ENCODE measurements around the gene MAPRE2. TPM values are rescaled to one million over a fixed set of nuclear protein-coding genes. Genes with fewer than 3 reads are reported as not detected.

MAPRE2 gene
- total RNA-seq, 1 donor from 2014 or later, result 17.1 TPM

DNA sequence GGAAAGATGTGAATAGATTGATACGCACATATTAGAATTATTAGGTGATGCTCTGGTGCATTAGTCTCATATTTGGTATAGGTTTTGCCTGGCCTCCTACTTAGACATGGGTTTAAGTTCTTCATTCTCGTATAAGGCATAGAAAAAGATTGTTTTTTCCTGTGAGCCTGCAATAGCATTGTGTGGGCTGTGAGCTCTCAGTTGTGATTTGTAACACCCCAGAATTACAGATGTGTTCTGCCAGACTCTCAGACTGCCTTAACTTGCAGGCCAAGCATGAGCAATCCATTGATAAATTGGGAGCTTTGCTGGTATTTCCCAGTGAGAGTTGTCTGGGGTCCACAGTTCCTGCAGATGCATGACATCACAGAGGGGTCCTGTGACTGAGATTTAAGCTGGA lies 95.7 kb downstream of the MAPRE2 start:
- no peak overlapping the region for H3K27ac Mint-ChIP-seq
- H3K27me3 Mint-ChIP-seq (ENCODE audit: low read depth), result no peaks in the 10 kb centered on the region
- DNase-seq (ENCODE audit: low spot score in 2 of 2, unreplicated experiment in 2 of 2), result no peak
- H3K9me3 Mint-ChIP-seq, result no peaks in the 10 kb centered on the region
- H3K36me3 Mint-ChIP-seq, result peaks cover 11% of the 10 kb centered on the region
- no peak overlapping the region for H3K4me3 Mint-ChIP-seq
- TF ChIP-seq, protein P1, sequence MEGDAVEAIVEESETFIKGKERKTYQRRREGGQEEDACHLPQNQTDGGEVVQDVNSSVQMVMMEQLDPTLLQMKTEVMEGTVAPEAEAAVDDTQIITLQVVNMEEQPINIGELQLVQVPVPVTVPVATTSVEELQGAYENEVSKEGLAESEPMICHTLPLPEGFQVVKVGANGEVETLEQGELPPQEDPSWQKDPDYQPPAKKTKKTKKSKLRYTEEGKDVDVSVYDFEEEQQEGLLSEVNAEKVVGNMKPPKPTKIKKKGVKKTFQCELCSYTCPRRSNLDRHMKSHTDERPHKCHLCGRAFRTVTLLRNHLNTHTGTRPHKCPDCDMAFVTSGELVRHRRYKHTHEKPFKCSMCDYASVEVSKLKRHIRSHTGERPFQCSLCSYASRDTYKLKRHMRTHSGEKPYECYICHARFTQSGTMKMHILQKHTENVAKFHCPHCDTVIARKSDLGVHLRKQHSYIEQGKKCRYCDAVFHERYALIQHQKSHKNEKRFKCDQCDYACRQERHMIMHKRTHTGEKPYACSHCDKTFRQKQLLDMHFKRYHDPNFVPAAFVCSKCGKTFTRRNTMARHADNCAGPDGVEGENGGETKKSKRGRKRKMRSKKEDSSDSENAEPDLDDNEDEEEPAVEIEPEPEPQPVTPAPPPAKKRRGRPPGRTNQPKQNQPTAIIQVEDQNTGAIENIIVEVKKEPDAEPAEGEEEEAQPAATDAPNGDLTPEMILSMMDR (IDR thresholded peaks at IDR 0.05; ENCODE audit: unreplicated experiment), result no peak
- no peaks in the 10 kb centered on the region for H3K4me1 Mint-ChIP-seq

DNA sequence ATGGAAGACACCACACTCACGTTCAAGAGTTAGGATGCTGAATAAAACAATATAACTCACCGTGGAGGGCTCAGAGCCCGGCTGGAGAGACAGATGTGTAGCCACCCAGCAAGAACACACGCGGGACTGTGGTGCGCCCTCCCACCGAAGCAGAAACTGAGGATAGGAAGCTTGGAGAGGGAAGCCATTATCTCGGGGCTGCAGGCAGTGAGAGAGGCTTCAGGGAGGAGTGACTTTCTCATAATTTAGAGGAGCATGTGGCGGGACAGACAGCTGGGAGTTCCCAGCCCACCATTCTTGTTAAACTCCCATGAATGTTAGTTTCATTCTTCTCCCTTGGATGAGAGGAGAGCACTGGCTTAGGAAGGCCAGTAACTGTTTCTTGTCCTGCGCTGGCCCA lies 96.4 kb downstream of the MAPRE2 start:
- Mint-ChIP-seq H3K36me3 (peaks cover 10% of the 10 kb centered on the region), H3K27me3 (ENCODE audit: low read depth) (no peaks in the 10 kb centered on the region), H3K4me3 (no peak overlapping the region), H3K27ac (no peak overlapping the region), H3K9me3 (no peaks in the 10 kb centered on the region), H3K4me1 (no peaks in the 10 kb centered on the region)
- no peak for DNase-seq (ENCODE audit: low spot score in 2 of 2, unreplicated experiment in 2 of 2)
- TF ChIP-seq, protein P1 (IDR thresholded peaks at IDR 0.05; ENCODE audit: unreplicated experiment), result no peak

DNA sequence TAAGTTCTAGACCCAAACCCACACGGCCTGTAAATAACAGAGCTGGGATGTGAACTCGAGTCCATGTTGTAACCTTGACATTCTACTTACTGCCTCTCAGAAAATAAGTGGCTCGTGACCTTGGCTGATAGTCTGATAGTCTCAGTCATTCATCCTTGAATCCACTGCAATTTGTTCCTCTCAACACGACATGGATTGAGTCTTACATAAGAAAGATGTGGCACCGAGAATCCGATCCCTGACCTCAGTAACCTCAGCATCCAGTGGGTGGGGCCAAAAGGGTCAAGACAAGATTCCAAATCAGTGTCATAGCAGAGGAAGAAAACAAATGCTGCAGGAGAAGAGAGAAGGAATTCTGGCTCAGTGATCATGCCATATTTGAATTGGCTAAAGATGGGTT lies 97.6 kb downstream of the MAPRE2 start:
- H3K27ac Mint-ChIP-seq, result no peak overlapping the region
- no peaks in the 10 kb centered on the region for H3K4me1 Mint-ChIP-seq
- TF ChIP-seq, protein P1 (IDR thresholded peaks at IDR 0.05; ENCODE audit: unreplicated experiment), result no peak

DNA sequence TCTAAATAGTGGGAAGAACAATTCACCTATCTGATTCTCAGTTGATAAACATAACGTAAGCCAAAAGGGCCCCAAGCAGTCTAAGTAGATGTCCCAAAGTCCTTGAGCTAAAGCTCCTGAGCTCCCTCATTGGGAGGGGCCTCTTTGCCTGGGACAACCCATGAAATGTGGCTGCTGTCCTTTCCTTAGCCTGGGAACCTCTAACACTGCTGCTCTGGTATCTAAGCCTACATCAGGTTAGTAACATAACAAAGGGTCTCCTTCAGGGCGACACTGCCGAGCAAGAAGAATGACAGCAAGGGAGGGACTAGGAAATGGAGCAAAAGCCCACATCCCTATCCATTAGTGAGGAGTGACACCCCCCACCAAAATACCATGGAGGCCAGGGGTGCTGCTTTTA lies 98.3 kb downstream of the MAPRE2 start:
- TF ChIP-seq, protein P1 (IDR thresholded peaks at IDR 0.05; ENCODE audit: unreplicated experiment), result no peak
- no peak overlapping the region for H3K4me3 Mint-ChIP-seq
- H3K27me3 Mint-ChIP-seq (ENCODE audit: low read depth), result no peaks in the 10 kb centered on the region
- DNase-seq (ENCODE audit: low spot score in 2 of 2, unreplicated experiment in 2 of 2), result no peak
- no peak overlapping the region for H3K27ac Mint-ChIP-seq
- H3K4me1 Mint-ChIP-seq, result no peaks in the 10 kb centered on the region
- no peaks in the 10 kb centered on the region for H3K9me3 Mint-ChIP-seq
- H3K36me3 Mint-ChIP-seq, result peaks cover 6% of the 10 kb centered on the region

More for the DNA sequence above, 97.6 kb downstream of the MAPRE2 start:
- H3K36me3 Mint-ChIP-seq, result peaks cover 7% of the 10 kb centered on the region
- H3K4me3 Mint-ChIP-seq, result no peak overlapping the region
- DNase-seq (ENCODE audit: low spot score in 2 of 2, unreplicated experiment in 2 of 2), result no peak
- H3K27me3 Mint-ChIP-seq (ENCODE audit: low read depth), result no peaks in the 10 kb centered on the region
- no peaks in the 10 kb centered on the region for H3K9me3 Mint-ChIP-seq

DNA sequence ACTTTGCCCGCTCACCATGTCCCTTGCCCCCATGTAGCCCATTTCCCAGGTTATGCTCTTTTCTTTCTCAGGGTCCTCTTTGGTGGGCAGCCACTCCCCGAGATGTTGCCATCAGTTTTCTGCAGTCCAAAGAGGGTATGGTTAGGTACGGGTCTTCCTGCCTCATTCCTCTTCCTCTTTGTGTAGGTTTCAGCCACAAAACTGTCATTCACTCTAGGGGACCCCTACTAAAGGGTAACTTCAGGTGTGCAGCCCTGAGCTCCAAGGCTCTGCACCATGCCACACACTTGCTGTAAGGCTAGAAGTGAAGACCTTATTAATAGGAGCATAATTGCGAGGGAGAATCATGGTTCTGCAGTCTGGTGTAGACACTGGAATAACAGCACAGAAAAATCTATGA lies 99.9 kb downstream of the MAPRE2 start:
- H3K36me3 Mint-ChIP-seq, result peaks cover 6% of the 10 kb centered on the region
- H3K4me1 Mint-ChIP-seq, result no peaks in the 10 kb centered on the region
- DNase-seq (ENCODE audit: low spot score in 2 of 2, unreplicated experiment in 2 of 2), result no peak
- no peak overlapping the region for H3K27ac Mint-ChIP-seq
- TF ChIP-seq, protein P1 (IDR thresholded peaks at IDR 0.05; ENCODE audit: unreplicated experiment), result no peak
- H3K27me3 Mint-ChIP-seq (ENCODE audit: low read depth), result no peaks in the 10 kb centered on the region
- no peak overlapping the region for H3K4me3 Mint-ChIP-seq
- no peaks in the 10 kb centered on the region for H3K9me3 Mint-ChIP-seq
